Fibroblast of villous mesenchyme (primary cell): ENCODE data around the gene SSBP3. TPM values are rescaled to one million over a fixed set of nuclear protein-coding genes. Genes with fewer than 3 reads are reported as not detected.

Experiments used
- DNase-seq: peaks from one replicate; pipeline ENCODE4 v3.0.0-alpha.2; 2010; ENCODE audit warnings: low read depth
- H3K4me3 ChIP-seq: 2 replicates; pipeline ENCODE4 v1.5.1; 2011; ENCODE audit warnings: low read depth, mild to moderate bottlenecking, low read length
- CTCF ChIP-seq: IDR thresholded peaks from 2 replicates; pipeline ENCODE4 v1.5.1; 2012; ENCODE audit warnings: low read depth, mild to moderate bottlenecking, low read length; ENCODE audit not compliant: insufficient read depth
- total RNA-seq: library from RNA; depleted of rRNA; stranded (reverse); fragments of >200 nt; gene quantifications from 2 replicates; pipeline ENCODE4 v1.2.3, GENCODE V29; 2012

The SSBP3 gene
- total RNA-seq, 1 donor = 15.1 TPM

GRCh38 chr1:54318246-54318814, 87.9 kb downstream of the SSBP3 start:
- H3K4me3 ChIP-seq = no peak overlapping the region
- DNase-seq = no peak
- no peak for TF ChIP-seq CTCF

GRCh38 chr1:54317084-54317483, 89.1 kb downstream of the SSBP3 start:
- TF ChIP-seq CTCF = no peak
- no peak overlapping the region for H3K4me3 ChIP-seq
- DNase-seq = no peak

GRCh38 chr1:54315099-54315498, 91.1 kb downstream of the SSBP3 start:
- no peak overlapping the region for H3K4me3 ChIP-seq
- no peak for TF ChIP-seq CTCF
- no peak for DNase-seq

GRCh38 chr1:54314696-54315095, 91.5 kb downstream of the SSBP3 start:
- TF ChIP-seq CTCF = no peak
- DNase-seq = no peak
- no peak overlapping the region for H3K4me3 ChIP-seq

GRCh38 chr1:54312796-54313316, 93.3 kb downstream of the SSBP3 start:
- peak; percentile 81 for DNase-seq
- no peak for TF ChIP-seq CTCF
- H3K4me3 ChIP-seq = no peak overlapping the region

- no peak for DNase-seq
- H3K4me3 ChIP-seq = no peak overlapping the region
- no peak for TF ChIP-seq CTCF
These were observed 94.7 kb downstream of the SSBP3 start for GRCh38 chr1:54311506-54311905.
